T1000 (cell line): ENCODE data around the gene ADGRG3.
"Not testable (repeated sequence)": the region's sequence is repeated elsewhere in the genome, so short reads cannot be mapped to it uniquely, and the experiment has no call there.

Experiments
- DNase-seq: peaks from one replicate; lab custom pipeline; 2025; ENCODE audit warnings: mixed read lengths; lab: John Stamatoyannopoulos, UW

ADGRG3 gene

DNA sequence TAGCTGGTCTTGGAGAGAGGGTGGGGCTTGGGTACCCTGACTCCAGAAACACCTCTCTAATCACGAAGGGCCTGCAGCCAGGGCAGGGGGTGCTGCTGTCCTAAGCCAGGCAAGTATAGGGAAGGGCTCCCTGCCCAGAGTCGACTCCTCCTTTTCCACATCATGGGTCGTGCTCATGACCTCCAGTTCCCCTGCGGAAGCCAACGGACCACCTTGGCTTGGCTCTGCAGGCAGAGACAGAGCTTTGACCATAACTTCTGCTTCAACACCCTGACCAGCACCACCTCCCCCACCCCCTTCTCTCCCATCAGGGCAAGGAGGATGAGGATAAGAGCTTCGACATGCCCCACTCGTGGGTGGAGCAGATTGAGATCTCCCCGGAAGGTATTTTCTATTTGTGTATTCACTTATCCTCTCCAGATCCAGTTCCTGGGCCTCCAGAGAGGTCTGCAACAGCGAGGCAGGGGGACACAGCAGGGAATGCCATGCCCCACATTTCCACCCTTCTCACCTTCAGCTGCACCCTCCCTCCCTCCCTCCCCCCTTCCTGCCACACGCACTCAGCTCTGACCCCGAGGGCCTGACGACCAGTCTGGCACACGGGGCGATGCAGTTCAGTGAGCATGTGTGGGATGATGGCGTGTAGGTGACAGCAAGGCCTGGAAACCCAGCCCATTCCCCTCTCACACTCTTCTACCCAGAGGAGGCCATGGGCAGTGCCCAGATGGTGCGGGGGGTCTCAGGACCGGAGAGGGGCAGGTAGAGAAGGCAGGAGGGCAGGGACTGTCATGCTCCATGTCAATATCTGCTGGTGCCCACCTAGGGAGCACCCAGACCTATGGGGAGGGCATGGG, 53.5 kb downstream of the ADGRG3 start:
- DNase-seq = no peak

DNA sequence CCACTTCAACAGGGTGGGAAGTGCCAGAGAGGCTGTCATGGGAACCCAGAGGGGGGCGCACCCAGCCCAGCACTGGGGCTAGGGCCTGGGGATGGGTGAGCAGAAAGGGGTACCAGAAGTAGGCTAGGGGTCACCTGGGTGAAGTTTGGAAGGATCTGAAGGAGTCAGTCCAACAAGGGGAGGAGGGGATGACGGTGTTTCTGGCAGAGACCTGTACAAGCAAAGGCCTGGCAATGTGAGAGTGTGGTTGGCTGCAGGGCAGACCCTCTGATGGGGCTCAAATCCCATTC, 54.0 kb downstream of the ADGRG3 start:
- DNase-seq = no peak

DNA sequence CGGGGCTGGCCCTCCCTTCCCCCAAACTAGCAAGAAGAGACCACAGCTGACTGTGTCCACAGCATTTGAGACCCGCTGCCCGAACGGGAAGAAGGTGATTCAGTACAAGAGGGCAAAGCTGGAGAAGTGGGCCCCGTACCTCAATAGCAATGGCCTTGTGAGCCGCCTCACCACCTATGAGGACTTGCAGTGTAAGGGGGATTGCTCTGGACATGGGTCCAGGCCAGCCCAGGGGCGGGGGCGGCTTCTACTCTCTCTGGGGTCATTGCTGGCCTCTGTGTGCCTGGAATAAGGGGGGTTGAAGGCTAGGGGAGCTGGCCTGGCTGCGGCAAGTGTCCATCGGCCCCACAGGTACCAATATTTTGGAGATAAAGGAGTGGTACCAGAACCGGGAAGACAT, 54.5 kb downstream of the ADGRG3 start:
- no peak for DNase-seq

- DNase-seq = no peak
Measured at GRCh38 chr16:57723170-57723569, 55.1 kb downstream of the ADGRG3 start.

GRCh38 chr16:57724531-57724930, 56.4 kb downstream of the ADGRG3 start:
- no peak for DNase-seq

DNA sequence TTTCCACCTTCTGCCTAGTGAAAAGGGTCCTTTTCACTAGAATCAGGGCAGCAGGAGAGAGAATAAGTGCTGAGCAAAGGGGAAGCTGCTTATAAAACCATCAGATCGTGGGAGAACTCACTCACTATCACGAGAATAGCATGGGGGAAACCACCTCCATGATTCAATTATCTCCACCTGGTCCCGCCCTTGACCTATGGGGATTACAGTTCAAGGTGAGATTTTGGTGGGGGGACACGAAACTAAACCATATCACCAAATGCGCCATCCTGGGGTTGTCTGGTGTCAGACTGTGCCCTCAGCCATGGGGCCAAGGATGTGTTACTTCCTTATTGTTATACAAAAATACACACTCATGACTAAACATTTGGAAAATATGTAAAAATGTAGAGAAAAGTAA, 57.0 kb downstream of the ADGRG3 start:
- no peak for DNase-seq

- DNase-seq = no peak
Measured at GRCh38 chr16:57725554-57725953, 57.4 kb downstream of the ADGRG3 start.

GRCh38 chr16:57725976-57726375, 57.9 kb downstream of the ADGRG3 start:
- no peak for DNase-seq

DNA sequence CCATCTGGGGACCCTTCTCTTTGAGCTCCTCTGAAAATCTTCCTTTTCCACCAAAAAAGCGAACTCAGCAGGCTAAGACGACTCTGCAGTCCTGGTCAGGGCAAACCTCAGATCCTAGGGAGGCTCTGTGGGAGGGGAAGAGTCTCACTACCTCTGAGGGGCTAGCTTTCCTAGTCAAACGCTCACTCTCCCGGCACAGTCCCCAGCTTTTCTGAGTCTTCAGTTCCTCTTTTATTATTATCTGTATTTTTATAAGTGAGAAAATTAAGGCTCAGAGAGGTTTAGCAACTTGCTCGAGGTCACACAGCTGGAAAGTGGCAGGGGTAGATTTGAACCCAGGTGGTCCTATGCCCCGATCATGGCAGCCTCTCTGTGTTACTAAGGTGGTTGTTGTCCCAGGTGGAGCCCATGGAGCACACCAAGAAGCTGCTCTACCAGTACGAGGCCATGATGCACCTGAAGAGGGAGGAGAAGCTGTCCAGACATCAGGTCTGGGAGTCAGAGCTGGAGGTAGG, 58.4 kb downstream of the ADGRG3 start:
- no peak for DNase-seq

DNA sequence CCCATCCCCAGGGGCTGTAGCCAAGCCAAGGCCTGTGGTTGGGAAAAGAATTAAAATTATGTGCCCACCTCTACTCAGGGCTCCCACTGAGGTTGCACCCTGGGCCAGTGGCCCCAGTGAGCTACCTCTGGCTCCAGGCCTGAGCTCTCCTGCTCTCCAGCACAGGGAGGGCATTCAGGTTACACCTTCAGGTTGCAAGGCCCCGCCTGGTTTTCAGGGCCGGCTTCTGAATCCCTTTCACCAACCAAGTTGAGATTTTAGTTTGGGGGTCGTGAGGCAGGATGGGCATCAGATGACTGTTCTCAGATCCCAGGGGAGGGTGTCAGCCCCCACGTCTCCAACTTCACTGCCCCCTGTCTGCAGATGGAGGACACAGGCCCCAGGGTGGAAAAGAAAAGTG, 59.5 kb downstream of the ADGRG3 start:
- no peak for DNase-seq

- no peak for DNase-seq
Measured at GRCh38 chr16:57728336-57729181, 60.5 kb downstream of the ADGRG3 start.

- no peak for DNase-seq
Measured at GRCh38 chr16:57729182-57729484, 61.0 kb downstream of the ADGRG3 start.

GRCh38 chr16:57729852-57730251, 61.7 kb downstream of the ADGRG3 start:
- DNase-seq = not testable (repeated sequence)

DNA sequence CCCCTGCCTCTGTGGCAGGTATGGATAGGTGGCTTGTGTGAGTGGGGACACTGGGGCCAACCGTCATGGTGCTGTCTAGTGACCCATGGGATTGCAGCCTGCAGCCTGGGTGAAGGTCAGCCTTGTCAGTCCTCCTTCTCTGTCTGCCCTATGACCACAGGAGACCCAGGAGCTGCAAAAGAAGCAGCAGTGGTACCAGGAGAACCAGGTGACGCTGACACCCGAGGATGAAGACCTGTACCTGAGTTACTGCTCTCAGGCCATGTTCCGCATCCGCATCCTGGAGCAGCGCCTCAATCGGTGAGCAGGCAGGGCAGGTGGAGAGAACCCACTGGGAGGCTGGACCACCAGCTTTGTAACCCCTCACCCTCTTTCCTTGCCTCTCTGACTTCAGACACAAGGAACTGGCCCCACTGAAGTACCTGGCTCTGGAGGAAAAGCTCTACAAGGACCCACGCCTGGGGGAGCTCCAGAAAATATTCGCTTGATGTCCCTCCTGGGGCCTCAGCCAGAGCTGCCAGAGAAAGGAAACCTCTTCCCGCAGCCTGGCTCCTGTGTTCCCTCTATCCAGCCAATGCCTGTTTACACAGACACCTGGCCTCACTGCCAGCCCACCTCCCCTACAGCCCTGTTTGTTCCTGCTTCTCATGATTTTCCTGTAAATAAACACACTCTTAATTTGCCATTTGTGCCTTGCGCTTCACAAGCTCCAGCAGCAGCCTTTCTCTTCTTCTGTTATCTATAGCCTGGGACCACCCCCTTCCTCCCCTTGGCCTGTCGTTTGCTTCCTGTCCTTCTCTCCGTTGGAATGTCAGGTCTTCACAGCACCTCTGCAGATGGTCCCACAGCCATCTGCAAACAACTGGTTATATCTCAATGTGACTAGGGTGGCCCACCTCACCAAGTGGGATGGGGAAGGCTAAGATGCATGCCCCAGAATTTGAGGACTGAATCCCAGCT, 62.9 kb downstream of the ADGRG3 start:
- DNase-seq = no peak

DNA sequence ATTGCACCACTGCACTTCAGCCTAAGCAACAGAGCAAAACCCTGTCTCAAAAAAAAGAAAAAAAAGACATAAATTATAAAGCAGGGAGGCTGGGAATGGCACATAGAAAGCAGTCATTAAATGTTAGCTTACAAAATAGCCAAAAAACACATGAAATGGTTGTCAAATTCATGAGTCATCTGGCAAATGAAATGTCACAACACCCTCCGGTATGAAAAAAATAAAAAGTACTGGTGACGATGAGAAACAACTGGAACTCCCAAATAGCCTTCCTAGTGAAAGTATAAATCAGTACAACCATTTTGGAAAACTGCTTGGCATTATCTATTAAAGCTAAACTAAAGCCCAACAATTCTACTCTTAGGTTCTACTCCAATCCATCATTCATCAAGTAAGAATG, 63.9 kb downstream of the ADGRG3 start:
- no peak for DNase-seq

GRCh38 chr16:57732714-57733113, 64.6 kb downstream of the ADGRG3 start:
- no peak for DNase-seq

DNA sequence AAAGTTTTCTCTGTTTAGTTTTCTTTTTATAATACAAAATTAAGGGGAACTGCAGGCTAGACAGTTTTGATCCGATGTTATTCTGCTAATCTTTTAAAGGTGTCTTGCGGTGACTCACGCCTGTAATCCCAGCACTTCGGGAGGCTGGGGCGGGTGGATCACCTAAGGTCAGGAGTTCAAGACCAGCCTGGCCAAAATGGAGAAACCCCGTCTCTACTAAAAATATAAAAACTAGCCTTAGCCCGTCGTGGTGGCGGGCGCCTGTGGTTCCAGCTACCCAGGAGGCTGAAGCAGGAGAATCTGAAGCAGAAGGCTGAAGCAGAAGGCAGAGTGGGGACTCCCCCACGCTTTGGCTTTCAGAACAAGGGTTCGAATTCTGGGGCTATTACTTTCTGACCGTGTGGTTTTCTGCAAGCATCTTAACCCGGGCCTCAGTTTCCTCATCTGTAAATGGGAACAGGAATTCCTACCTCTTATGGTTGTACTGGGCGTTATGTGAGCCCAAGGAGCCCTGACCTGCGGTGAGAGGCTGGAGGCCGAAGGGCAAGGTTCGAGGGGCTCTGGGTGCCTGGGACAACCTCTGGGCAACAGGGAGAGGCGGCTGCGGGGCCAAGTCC, 66.3 kb downstream of the ADGRG3 start:
- no peak for DNase-seq

GRCh38 chr16:57734925-57735754, 67.0 kb downstream of the ADGRG3 start:
- peak; percentile 94 for DNase-seq

DNA sequence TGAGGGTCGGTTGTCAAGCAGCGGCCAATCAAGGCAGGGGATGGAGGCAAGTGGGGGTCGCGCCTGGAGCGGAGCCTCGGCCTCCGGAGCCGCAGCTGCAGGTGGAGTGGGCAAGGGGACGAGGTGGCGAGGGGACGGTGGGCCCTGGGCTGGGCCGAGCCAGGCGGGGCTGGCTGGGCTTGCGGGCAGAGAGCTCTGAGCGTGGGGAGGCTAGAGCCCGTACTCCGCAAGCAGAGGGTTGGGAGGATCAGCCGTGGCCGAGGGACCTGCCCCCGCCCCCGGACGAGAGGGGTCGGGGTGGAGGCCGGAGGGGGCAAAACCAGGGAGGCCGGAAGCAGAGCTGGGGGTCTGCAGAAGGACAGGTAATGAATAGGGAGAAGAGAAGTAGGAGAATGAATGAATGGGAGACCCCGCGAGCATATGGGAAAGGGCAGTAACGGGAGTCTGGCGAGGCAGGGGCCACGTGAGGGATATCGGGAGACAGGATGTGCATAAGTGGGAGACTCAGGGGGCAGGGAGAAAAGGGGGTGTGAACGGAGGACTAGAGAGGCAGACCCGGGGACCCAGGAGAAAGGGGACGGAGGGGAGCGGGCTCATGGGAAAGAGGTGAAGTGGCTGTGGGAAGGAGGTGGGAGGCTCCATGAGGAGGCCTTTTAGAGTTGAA, 67.8 kb downstream of the ADGRG3 start, which contains the start of gene KATNB1:
KATNB1 (plus strand) TSS at position 16 of the 664 bp plus-strand sequence. CDS start 1,474 bp downstream, outside the sequence.
- no peak for DNase-seq
